Smooth muscle cell (in vitro differentiated cells): ENCODE measurements around the gene CPEB3. TPM values are rescaled to one million over a fixed set of nuclear protein-coding genes. Genes with fewer than 3 reads are reported as not detected.
A peak's percentile ranks its signal among the peaks of the same experiment; 100 is the strongest.

Experiments
- DNase-seq: peaks from one replicate; lab custom pipeline; 2025; ENCODE audit not compliant: unreplicated experiment; lab: John Stamatoyannopoulos, UW
- H2AFZ ChIP-seq: fragments of 200-600 bp; sonication (generic); 2 replicates; pipeline ENCODE4 v1.6.0; 2016; ENCODE audit warnings: antibody characterized with exemption, low read depth, mild to moderate bottlenecking
- H3F3A ChIP-seq: fragments of 200-600 bp; sonication (generic); 2 replicates; pipeline ENCODE4 v1.6.0; 2017; ENCODE audit warnings: antibody characterized with exemption, low read depth
- H3K27ac ChIP-seq: fragments of 200-600 bp; sonication (generic); 2 replicates; pipeline ENCODE4 v1.5.1; 2016; ENCODE audit warnings: low read depth, mild to moderate bottlenecking
- H3K27me3 ChIP-seq: fragments of 200-600 bp; sonication (generic); 2 replicates; pipeline ENCODE4 v1.6.1; 2016; ENCODE audit warnings: low read depth, mild to moderate bottlenecking
- H3K36me3 ChIP-seq: fragments of 200-600 bp; sonication (generic); 2 replicates; pipeline ENCODE4 v1.5.1; 2016; ENCODE audit warnings: low read depth
- H3K4me1 ChIP-seq: fragments of 200-600 bp; sonication (generic); 2 replicates; pipeline ENCODE4 v1.5.1; 2016; ENCODE audit warnings: low read depth
- H3K4me2 ChIP-seq: fragments of 200-600 bp; sonication (generic); 2 replicates; pipeline ENCODE4 v1.6.0; 2016; ENCODE audit warnings: mild to moderate bottlenecking
- H3K4me3 ChIP-seq: fragments of 200-600 bp; sonication (generic); 2 replicates; pipeline ENCODE4 v1.5.1; 2016; ENCODE audit warnings: mild to moderate bottlenecking
- H3K79me2 ChIP-seq: fragments of 200-600 bp; sonication (generic); 2 replicates; pipeline ENCODE4 v1.6.0; 2016; ENCODE audit warnings: low read depth, mild to moderate bottlenecking
- H3K9ac ChIP-seq: fragments of 200-600 bp; sonication (generic); 2 replicates; pipeline ENCODE4 v1.6.0; 2016; ENCODE audit warnings: low read depth
- H3K9me3 ChIP-seq: fragments of 200-600 bp; sonication (generic); replicated peaks from 2 replicates; pipeline ENCODE4 v1.5.1; 2016; ENCODE audit warnings: low read depth
- H4K20me1 ChIP-seq: fragments of 200-600 bp; sonication (generic); 2 replicates; pipeline ENCODE4 v1.6.0; 2016; ENCODE audit warnings: low read depth
- WGBS: methylation state at CpG from one replicate; pipeline ENCODE4 v1.1.7; 2016; ENCODE audit warnings: low lambda C conversion rate; 5-methylcytosine and 5-hydroxymethylcytosine counted together
- polyA plus RNA-seq: library from polyadenylated mRNA; unstranded; fragments of >200 nt; fragmentation: Nextera tagmentation; extraction: Ambion mirVana; gene quantifications from 2 replicates; pipeline ENCODE4 v1.2.1, GENCODE V29; 2016
- total RNA-seq: library from RNA; depleted of rRNA; stranded (reverse); fragments of >200 nt; gene quantifications from 2 replicates; pipeline ENCODE4 v1.2.3, GENCODE V29; 2014
- TF ChIP-seq, protein P1 (sequence below): fragments of 200-600 bp; sonication (generic); IDR thresholded peaks from 2 replicates; pipeline ENCODE4 v1.5.1; 2017; ENCODE audit warnings: borderline replicate concordance, mild to moderate bottlenecking, antibody characterized with exemption; ENCODE audit not compliant: insufficient read depth, poor library complexity, severe bottlenecking

Gene CPEB3
- total and polyA plus RNA-seq, 2 experiments from 2014 or later: 0.67 to 1.1 TPM

DNA sequence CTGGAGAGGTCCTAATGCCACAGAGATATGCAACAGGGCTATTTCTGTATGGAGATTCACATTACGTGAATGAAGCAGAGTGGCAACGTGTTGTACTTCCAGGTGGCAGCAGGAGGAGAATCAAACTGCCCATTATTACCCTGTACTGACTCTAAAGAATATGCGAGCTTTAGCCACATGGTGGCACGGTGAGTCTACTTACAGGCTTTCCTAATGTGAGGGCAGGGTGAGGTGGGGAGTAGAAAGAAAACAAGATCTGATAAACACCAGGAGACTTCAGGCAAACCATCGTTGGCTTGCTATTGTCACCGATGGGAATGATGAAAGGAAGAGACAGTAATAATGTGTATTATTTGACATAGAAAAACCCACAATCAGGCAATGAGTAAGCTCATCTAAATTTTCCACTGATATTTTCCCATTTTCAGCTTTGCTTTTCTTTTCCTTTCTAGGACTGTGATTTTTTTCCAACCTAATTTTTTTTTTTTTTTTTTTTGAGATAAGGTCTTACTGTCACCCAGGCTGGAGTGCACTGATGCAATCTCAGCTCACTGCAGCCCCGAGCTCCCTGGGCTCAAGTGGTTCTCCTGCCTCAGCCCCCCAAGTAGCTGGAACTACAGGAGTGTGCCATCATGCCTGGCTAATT, 203.0 kb downstream of the CPEB3 start:
- DNase-seq: no peak
- H3K4me3 ChIP-seq: no peak overlapping the region
- H3K4me2 ChIP-seq: no peak overlapping the region
- WGBS: 11% methylated on average over 7 of the region's 7 CpGs
- no peaks in the 10 kb centered on the region for H4K20me1 ChIP-seq
- no peaks in the 10 kb centered on the region for H3K36me3 ChIP-seq
- no peak overlapping the region for H3K9ac ChIP-seq
- TF ChIP-seq, protein P1, sequence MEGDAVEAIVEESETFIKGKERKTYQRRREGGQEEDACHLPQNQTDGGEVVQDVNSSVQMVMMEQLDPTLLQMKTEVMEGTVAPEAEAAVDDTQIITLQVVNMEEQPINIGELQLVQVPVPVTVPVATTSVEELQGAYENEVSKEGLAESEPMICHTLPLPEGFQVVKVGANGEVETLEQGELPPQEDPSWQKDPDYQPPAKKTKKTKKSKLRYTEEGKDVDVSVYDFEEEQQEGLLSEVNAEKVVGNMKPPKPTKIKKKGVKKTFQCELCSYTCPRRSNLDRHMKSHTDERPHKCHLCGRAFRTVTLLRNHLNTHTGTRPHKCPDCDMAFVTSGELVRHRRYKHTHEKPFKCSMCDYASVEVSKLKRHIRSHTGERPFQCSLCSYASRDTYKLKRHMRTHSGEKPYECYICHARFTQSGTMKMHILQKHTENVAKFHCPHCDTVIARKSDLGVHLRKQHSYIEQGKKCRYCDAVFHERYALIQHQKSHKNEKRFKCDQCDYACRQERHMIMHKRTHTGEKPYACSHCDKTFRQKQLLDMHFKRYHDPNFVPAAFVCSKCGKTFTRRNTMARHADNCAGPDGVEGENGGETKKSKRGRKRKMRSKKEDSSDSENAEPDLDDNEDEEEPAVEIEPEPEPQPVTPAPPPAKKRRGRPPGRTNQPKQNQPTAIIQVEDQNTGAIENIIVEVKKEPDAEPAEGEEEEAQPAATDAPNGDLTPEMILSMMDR: peak; percentile 59
- no peak overlapping the region for H2AFZ ChIP-seq
- no peaks in the 10 kb centered on the region for H3K27me3 ChIP-seq
- H3K4me1 ChIP-seq: no peaks in the 10 kb centered on the region
- H3K9me3 ChIP-seq: no peaks in the 10 kb centered on the region
- H3K79me2 ChIP-seq: no peaks in the 10 kb centered on the region
- no peak overlapping the region for H3K27ac ChIP-seq
- H3F3A ChIP-seq: no peaks in the 10 kb centered on the region

- no peak overlapping the region for H2AFZ ChIP-seq
- no peaks in the 10 kb centered on the region for H3K79me2 ChIP-seq
- no peaks in the 10 kb centered on the region for H3K9me3 ChIP-seq
- H3K4me1 ChIP-seq: no peaks in the 10 kb centered on the region
- no peak overlapping the region for H3K4me3 ChIP-seq
- H3K4me2 ChIP-seq: no peak overlapping the region
- H4K20me1 ChIP-seq: no peaks in the 10 kb centered on the region
- H3K36me3 ChIP-seq: no peaks in the 10 kb centered on the region
- H3K27ac ChIP-seq: no peak overlapping the region
- TF ChIP-seq, protein P1: no peak
- no peak overlapping the region for H3K9ac ChIP-seq
- no peaks in the 10 kb centered on the region for H3K27me3 ChIP-seq
- DNase-seq: no peak
- H3F3A ChIP-seq: no peaks in the 10 kb centered on the region
Measured at GRCh38 chr10:92082583-92083280, 208.1 kb downstream of the CPEB3 start.

DNA sequence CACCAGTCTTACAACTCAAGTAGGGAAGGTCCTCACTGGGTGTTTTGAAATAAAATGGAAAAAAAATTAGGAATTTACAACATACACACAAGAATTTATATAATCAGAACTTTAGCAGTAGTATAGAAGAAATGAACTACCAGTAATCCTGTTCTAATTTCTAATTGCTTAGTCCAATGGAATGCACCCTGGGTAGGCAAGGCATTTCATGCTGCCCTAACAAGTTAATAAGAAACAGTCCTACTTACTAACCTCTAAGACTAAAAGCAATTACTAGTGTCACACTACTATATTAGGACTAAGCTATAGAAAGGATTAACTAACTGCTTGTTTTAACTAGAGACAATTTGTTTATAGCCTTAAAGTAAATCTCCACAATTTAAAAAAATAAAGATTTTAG, 209.2 kb downstream of the CPEB3 start:
- no peak overlapping the region for H3K9ac ChIP-seq
- no peaks in the 10 kb centered on the region for H3K4me1 ChIP-seq
- DNase-seq: no peak
- no peaks in the 10 kb centered on the region for H4K20me1 ChIP-seq
- H3K27ac ChIP-seq: no peak overlapping the region
- no peaks in the 10 kb centered on the region for H3K36me3 ChIP-seq
- H3K79me2 ChIP-seq: no peaks in the 10 kb centered on the region
- TF ChIP-seq, protein P1: no peak
- no peaks in the 10 kb centered on the region for H3K27me3 ChIP-seq
- no peak overlapping the region for H3K4me2 ChIP-seq
- no peak overlapping the region for H2AFZ ChIP-seq
- H3K4me3 ChIP-seq: no peak overlapping the region
- H3K9me3 ChIP-seq: no peaks in the 10 kb centered on the region
- no peaks in the 10 kb centered on the region for H3F3A ChIP-seq

DNA sequence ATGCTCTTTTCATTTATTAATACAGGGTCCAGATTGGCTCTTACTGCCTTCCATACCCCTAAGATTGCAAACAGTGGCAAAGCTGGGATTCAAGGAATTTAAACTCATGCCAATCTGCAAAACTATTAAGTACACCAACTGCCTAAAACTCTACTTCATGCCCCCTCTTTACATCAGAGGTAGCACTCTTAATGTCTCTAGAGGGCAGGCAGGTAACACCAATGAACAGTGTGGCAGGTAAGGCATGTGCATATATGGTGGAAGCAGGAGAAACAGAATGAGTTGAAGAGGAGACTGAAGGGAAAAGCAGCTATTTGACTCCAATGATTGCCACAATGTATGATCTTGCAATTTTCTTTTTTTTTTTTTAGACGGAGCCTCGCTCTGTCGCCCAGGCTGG, 210.6 kb downstream of the CPEB3 start:
- Histone ChIP-seq H3K36me3 (no peaks in the 10 kb centered on the region), H4K20me1 (no peaks in the 10 kb centered on the region), H3K4me1 (no peaks in the 10 kb centered on the region), H3K27ac (no peak overlapping the region), H3K79me2 (no peaks in the 10 kb centered on the region), H3K27me3 (no peaks in the 10 kb centered on the region), H3F3A (no peaks in the 10 kb centered on the region), H3K9ac (no peak overlapping the region), H3K9me3 (no peaks in the 10 kb centered on the region), H3K4me3 (no peak overlapping the region), H3K4me2 (no peak overlapping the region), H2AFZ (no peak overlapping the region)
- DNase-seq: no peak
- TF ChIP-seq, protein P1: no peak
- WGBS: 93% methylated on average over 3 of the region's 3 CpGs
